Effector memory CD4-positive, alpha-beta T cell (primary cell): ENCODE data around the gene POLR2H.
A peak's percentile ranks its signal among the peaks of the same experiment; 100 is the strongest.

Source experiments
- DNase-seq, 3 donors: peaks; one replicate each; pipeline ENCODE4 v3.0.0-alpha.2; 2020
- H3K27ac ChIP-seq: 2 replicates; pipeline ENCODE4 v1.7.0; 2013; ENCODE audit warnings: mild to moderate bottlenecking, low read length, moderate library complexity; ENCODE audit not compliant: insufficient read depth, poor library complexity, severe bottlenecking
- H3K27me3 ChIP-seq: replicated peaks from 2 replicates; pipeline ENCODE4 v1.7.0; 2013; ENCODE audit warnings: mild to moderate bottlenecking, low read length; ENCODE audit not compliant: insufficient read depth, control insufficient read depth, poor library complexity, severe bottlenecking
- H3K36me3 ChIP-seq: 2 replicates; pipeline ENCODE4 v1.7.0; 2013; ENCODE audit warnings: mild to moderate bottlenecking, low read length, moderate library complexity; ENCODE audit not compliant: control insufficient read depth, insufficient read depth
- H3K4me1 ChIP-seq: 2 replicates; pipeline ENCODE4 v1.7.0; 2013; ENCODE audit warnings: low read length, mild to moderate bottlenecking; ENCODE audit not compliant: control insufficient read depth, insufficient read depth, poor library complexity, severe bottlenecking
- H3K4me3 ChIP-seq: 2 replicates; pipeline ENCODE4 v1.7.0; 2013; ENCODE audit warnings: low read length, low read depth, mild to moderate bottlenecking; ENCODE audit not compliant: insufficient read depth, poor library complexity, severe bottlenecking
- H3K9me3 ChIP-seq: 2 replicates; pipeline ENCODE4 v1.7.0; 2013; ENCODE audit warnings: mild to moderate bottlenecking, low read length, moderate library complexity; ENCODE audit not compliant: control insufficient read depth

POLR2H gene

GRCh38 chr3:184322731-184323487, 38.6 kb upstream of the POLR2H start:
- peaks cover 84% of the 10 kb centered on the region for H3K36me3 ChIP-seq
- H3K27ac ChIP-seq = no peak overlapping the region
- no peak overlapping the region for H3K4me3 ChIP-seq
- H3K27me3 ChIP-seq = no peaks in the 10 kb centered on the region
- H3K9me3 ChIP-seq = no peaks in the 10 kb centered on the region
- H3K4me1 ChIP-seq = peaks cover 4% of the 10 kb centered on the region
- DNase-seq = no peak

- H3K4me1 ChIP-seq = peaks cover 4% of the 10 kb centered on the region
- H3K9me3 ChIP-seq = no peaks in the 10 kb centered on the region
- no peaks in the 10 kb centered on the region for H3K27me3 ChIP-seq
- H3K27ac ChIP-seq = no peak overlapping the region
- peaks cover 89% of the 10 kb centered on the region for H3K36me3 ChIP-seq
- H3K4me3 ChIP-seq = no peak overlapping the region
- no peak for DNase-seq
Observed at GRCh38 chr3:184323696-184324095, 37.8 kb upstream of the POLR2H start.

- no peak overlapping the region for H3K27ac ChIP-seq
- H3K4me1 ChIP-seq = no peaks in the 10 kb centered on the region
Observed at GRCh38 chr3:184325269-184325668, 36.2 kb upstream of the POLR2H start.

GRCh38 chr3:184325715-184326369, 35.7 kb upstream of the POLR2H start:
- Histone ChIP-seq H3K4me3 (no peak overlapping the region), H3K27ac (no peak overlapping the region), H3K27me3 (no peaks in the 10 kb centered on the region), H3K36me3 (peaks cover 94% of the 10 kb centered on the region), H3K4me1 (no peaks in the 10 kb centered on the region), H3K9me3 (no peaks in the 10 kb centered on the region)
- no peak for DNase-seq

More at GRCh38 chr3:184325269-184325668, 36.2 kb upstream of the POLR2H start:
- Histone ChIP-seq H3K9me3 (no peaks in the 10 kb centered on the region), H3K36me3 (peaks cover 97% of the 10 kb centered on the region), H3K4me3 (no peak overlapping the region), H3K27me3 (no peaks in the 10 kb centered on the region)
- no peak for DNase-seq

- Histone ChIP-seq H3K36me3 (peaks cover 94% of the 10 kb centered on the region), H3K9me3 (no peaks in the 10 kb centered on the region), H3K27ac (no peak overlapping the region), H3K4me3 (no peak overlapping the region), H3K4me1 (no peaks in the 10 kb centered on the region), H3K27me3 (no peaks in the 10 kb centered on the region)
- no peak for DNase-seq
Observed at GRCh38 chr3:184327171-184327570, 34.3 kb upstream of the POLR2H start.

GRCh38 chr3:184328516-184328915, 33.0 kb upstream of the POLR2H start:
- Histone ChIP-seq H3K27me3 (no peaks in the 10 kb centered on the region), H3K4me1 (no peaks in the 10 kb centered on the region), H3K36me3 (peaks cover 92% of the 10 kb centered on the region), H3K9me3 (no peaks in the 10 kb centered on the region), H3K27ac (no peak overlapping the region), H3K4me3 (no peak overlapping the region)
- no peak for DNase-seq

GRCh38 chr3:184332370-184333090, 29.0 kb upstream of the POLR2H start:
- H3K36me3 ChIP-seq = peaks cover 62% of the 10 kb centered on the region
- no peak for DNase-seq

GRCh38 chr3:184333190-184333589, 28.3 kb upstream of the POLR2H start:
- H3K27me3 ChIP-seq = no peaks in the 10 kb centered on the region
- H3K27ac ChIP-seq = no peak overlapping the region
- no peak for DNase-seq
- H3K36me3 ChIP-seq = peaks cover 55% of the 10 kb centered on the region
- H3K4me1 ChIP-seq = peaks cover 13% of the 10 kb centered on the region
- H3K4me3 ChIP-seq = no peak overlapping the region
- no peaks in the 10 kb centered on the region for H3K9me3 ChIP-seq

More at GRCh38 chr3:184332370-184333090, 29.0 kb upstream of the POLR2H start:
- Histone ChIP-seq H3K9me3 (no peaks in the 10 kb centered on the region), H3K27me3 (no peaks in the 10 kb centered on the region), H3K4me1 (peaks cover 13% of the 10 kb centered on the region), H3K27ac (no peak overlapping the region), H3K4me3 (no peak overlapping the region)

- H3K27me3 ChIP-seq = no peaks in the 10 kb centered on the region
- DNase-seq = no peak
- H3K4me3 ChIP-seq = no peak overlapping the region
- peaks cover 13% of the 10 kb centered on the region for H3K4me1 ChIP-seq
- peaks cover 50% of the 10 kb centered on the region for H3K36me3 ChIP-seq
- no peaks in the 10 kb centered on the region for H3K9me3 ChIP-seq
- H3K27ac ChIP-seq = peak overlapping the region; percentile 13
Observed at GRCh38 chr3:184333700-184334099, 27.8 kb upstream of the POLR2H start.
